Astrocyte (in vitro differentiated cells and primary cell): Measurements from ENCODE around the gene TRAPPC3.

Experiments
- EZH2 ChIP-seq: IDR thresholded peaks from 2 replicates; pipeline ENCODE4 v1.6.1; 2012; ENCODE audit warnings: mild to moderate bottlenecking, low read length, inconsistent platforms; ENCODE audit not compliant: insufficient read depth
- TF ChIP-seq, protein P1 (sequence below): IDR thresholded peaks from 2 replicates; pipeline ENCODE4 v1.5.1; 2011; ENCODE audit warnings: low read depth, mild to moderate bottlenecking, inconsistent platforms, low read length, moderate library complexity; ENCODE audit not compliant: insufficient read depth

- TF ChIP-seq, protein P1, sequence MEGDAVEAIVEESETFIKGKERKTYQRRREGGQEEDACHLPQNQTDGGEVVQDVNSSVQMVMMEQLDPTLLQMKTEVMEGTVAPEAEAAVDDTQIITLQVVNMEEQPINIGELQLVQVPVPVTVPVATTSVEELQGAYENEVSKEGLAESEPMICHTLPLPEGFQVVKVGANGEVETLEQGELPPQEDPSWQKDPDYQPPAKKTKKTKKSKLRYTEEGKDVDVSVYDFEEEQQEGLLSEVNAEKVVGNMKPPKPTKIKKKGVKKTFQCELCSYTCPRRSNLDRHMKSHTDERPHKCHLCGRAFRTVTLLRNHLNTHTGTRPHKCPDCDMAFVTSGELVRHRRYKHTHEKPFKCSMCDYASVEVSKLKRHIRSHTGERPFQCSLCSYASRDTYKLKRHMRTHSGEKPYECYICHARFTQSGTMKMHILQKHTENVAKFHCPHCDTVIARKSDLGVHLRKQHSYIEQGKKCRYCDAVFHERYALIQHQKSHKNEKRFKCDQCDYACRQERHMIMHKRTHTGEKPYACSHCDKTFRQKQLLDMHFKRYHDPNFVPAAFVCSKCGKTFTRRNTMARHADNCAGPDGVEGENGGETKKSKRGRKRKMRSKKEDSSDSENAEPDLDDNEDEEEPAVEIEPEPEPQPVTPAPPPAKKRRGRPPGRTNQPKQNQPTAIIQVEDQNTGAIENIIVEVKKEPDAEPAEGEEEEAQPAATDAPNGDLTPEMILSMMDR: no peak
- TF ChIP-seq EZH2: no peak
These were observed 23.7 kb upstream of the TRAPPC3 start for GRCh38 chr1:36172983-36173382.
